Breast epithelium (tissue), 4 donors: ENCODE results near the gene EDEM1. TPM values are rescaled to one million over a fixed set of nuclear protein-coding genes. Genes with fewer than 3 reads are reported as not detected.

Source experiments
- DNase-seq, 2 donors: peaks; one replicate each; pipeline ENCODE4 v3.0.0-alpha.2; 2019; ENCODE audit warnings: low spot score in 2 of 2
- H3K27ac ChIP-seq, 2 donors: fragments of 200-600 bp; sonication (generic) in 1 of 2; one replicate each; pipeline ENCODE4 v1.5.1; 2016 to 2019; ENCODE audit warnings: mild to moderate bottlenecking in 1 of 2
- H3K27me3 ChIP-seq, 2 donors: fragments of 200-600 bp; sonication (generic) in 1 of 2; one replicate each; pipeline versions ENCODE4 v1.5.1 to v1.6.0; 2017 to 2019; ENCODE audit warnings: control low read depth in 1 of 2, mild to moderate bottlenecking in 1 of 2
- H3K36me3 ChIP-seq: fragments of 200-600 bp; one replicate; pipeline ENCODE4 v1.5.1; 2019
- H3K4me1 ChIP-seq, 2 donors: fragments of 200-600 bp; sonication (generic); one replicate each; pipeline ENCODE4 v1.5.1; 2016 to 2019; ENCODE audit warnings: control low read depth in 1 of 2
- H3K4me3 ChIP-seq, 3 donors: fragments of 200-600 bp; sonication (generic); 1 replicate in 2 of 3; 2 replicates in 1 of 3; pipeline ENCODE4 v1.5.1; 2016 to 2019; ENCODE audit warnings: mild to moderate bottlenecking in 3 of 3, moderate library complexity in 2 of 3
- H3K9me3 ChIP-seq, 2 donors: fragments of 200-600 bp; sonication (generic) in 1 of 2; one replicate each; pipeline ENCODE4 v1.5.1; 2016 to 2019; ENCODE audit warnings: control low read depth in 1 of 2
- CTCF ChIP-seq, 3 donors: fragments of 450-650 bp; IDR thresholded peaks; one replicate each; pipeline ENCODE4 v1.5.1; 2016 to 2017; ENCODE audit warnings: antibody characterized with exemption in 3 of 3, mild to moderate bottlenecking in 3 of 3, moderate library complexity in 3 of 3
- POLR2A ChIP-seq: fragments of 450-650 bp; IDR thresholded peaks from one replicate; pipeline ENCODE4 v1.6.1; 2016; ENCODE audit warnings: antibody characterized with exemption, mild to moderate bottlenecking, moderate library complexity
- POLR2AphosphoS5 ChIP-seq, 3 donors: sonication (generic); formaldehyde crosslinking; IDR thresholded peaks; one replicate each; pipeline ENCODE4 v1.6.1; 2017; ENCODE audit warnings: antibody characterized with exemption in 3 of 3
- intact Hi-C: fragments of 100-400 bp; cut with DNase I; formaldehyde crosslinking; loops from one replicate; pipeline ENCODE4 v1.15.1; 2023; ENCODE audit warnings: low total_unique reads
- total RNA-seq, 3 donors: library from RNA; depleted of rRNA; stranded (reverse); fragments of >200 nt; gene quantifications; one replicate each; pipeline ENCODE4 v1.1.0, GENCODE V29; 2016

EDEM1 gene
- total RNA-seq, 3 donors from 2014 or later: 34.9 to 45.8 (median 42.6) TPM

GRCh38 chr3:5198313-5198677, 10.8 kb downstream of the EDEM1 start:
- intact Hi-C loops: no loop called here
- Histone ChIP-seq H3K27me3 (no peaks in the 10 kb centered on the region), H3K9me3 (no peaks in the 10 kb centered on the region), H3K36me3 (no peaks in the 10 kb centered on the region), H3K27ac (peak overlapping the region in 1 of 2 donors; percentile 5), H3K4me1 (peaks cover 4 to 14% of the 10 kb centered on the region in 2 donors), H3K4me3 (no peak overlapping the region)
- DNase-seq: no peak
- TF ChIP-seq POLR2A: no peak
- no peak for TF ChIP-seq POLR2AphosphoS5 (IDR thresholded peaks at IDR 0.05)
- TF ChIP-seq CTCF (IDR thresholded peaks at IDR 0.05): no peak

- Histone ChIP-seq H3K27ac (no peak overlapping the region), H3K9me3 (no peaks in the 10 kb centered on the region), H3K27me3 (no peaks in the 10 kb centered on the region), H3K4me1 (peaks cover 4 to 14% of the 10 kb centered on the region in 2 donors), H3K36me3 (no peaks in the 10 kb centered on the region), H3K4me3 (no peak overlapping the region)
- intact Hi-C loops: no loop called here
- no peak for DNase-seq
- TF ChIP-seq CTCF (IDR thresholded peaks at IDR 0.05): no peak
- no peak for TF ChIP-seq POLR2AphosphoS5 (IDR thresholded peaks at IDR 0.05)
- TF ChIP-seq POLR2A: no peak
Observed at GRCh38 chr3:5198986-5199731, 11.7 kb downstream of the EDEM1 start.

- Histone ChIP-seq H3K4me1 (no peaks in the 10 kb centered on the region), H3K27me3 (no peaks in the 10 kb centered on the region), H3K36me3 (peaks cover 10% of the 10 kb centered on the region), H3K9me3 (no peaks in the 10 kb centered on the region), H3K27ac (no peak overlapping the region), H3K4me3 (no peak overlapping the region)
- no peak for DNase-seq
- intact Hi-C loops: no loop called here
- TF ChIP-seq CTCF (IDR thresholded peaks at IDR 0.05): no peak
- TF ChIP-seq POLR2A: no peak
- TF ChIP-seq POLR2AphosphoS5 (IDR thresholded peaks at IDR 0.05): no peak
Observed at GRCh38 chr3:5201536-5201935, 14.0 kb downstream of the EDEM1 start.

- Histone ChIP-seq H3K4me3 (no peak overlapping the region), H3K4me1 (no peaks in the 10 kb centered on the region), H3K27me3 (no peaks in the 10 kb centered on the region), H3K9me3 (no peaks in the 10 kb centered on the region), H3K27ac (no peak overlapping the region), H3K36me3 (peaks cover 10% of the 10 kb centered on the region)
- intact Hi-C loops: no loop called here
- TF ChIP-seq POLR2AphosphoS5 (IDR thresholded peaks at IDR 0.05): no peak
- no peak for DNase-seq
Observed at GRCh38 chr3:5202222-5202621, 14.7 kb downstream of the EDEM1 start.

GRCh38 chr3:5205165-5205941, 17.8 kb downstream of the EDEM1 start:
- Histone ChIP-seq H3K4me1 (no peaks in the 10 kb centered on the region), H3K27me3 (no peaks in the 10 kb centered on the region), H3K9me3 (no peaks in the 10 kb centered on the region), H3K4me3 (no peak overlapping the region), H3K27ac (no peak overlapping the region), H3K36me3 (peaks cover 18% of the 10 kb centered on the region)
- DNase-seq: no peak
- TF ChIP-seq CTCF (IDR thresholded peaks at IDR 0.05): no peak
- no peak for TF ChIP-seq POLR2AphosphoS5 (IDR thresholded peaks at IDR 0.05)
- TF ChIP-seq POLR2A: no peak
- intact Hi-C loops: no loop called here
